ENCODE data around the gene AHNAK.
"Not testable (repeated sequence)": the region's sequence is repeated elsewhere in the genome, so short reads cannot be mapped to it uniquely, and the experiment has no call there.

The AHNAK gene

DNA sequence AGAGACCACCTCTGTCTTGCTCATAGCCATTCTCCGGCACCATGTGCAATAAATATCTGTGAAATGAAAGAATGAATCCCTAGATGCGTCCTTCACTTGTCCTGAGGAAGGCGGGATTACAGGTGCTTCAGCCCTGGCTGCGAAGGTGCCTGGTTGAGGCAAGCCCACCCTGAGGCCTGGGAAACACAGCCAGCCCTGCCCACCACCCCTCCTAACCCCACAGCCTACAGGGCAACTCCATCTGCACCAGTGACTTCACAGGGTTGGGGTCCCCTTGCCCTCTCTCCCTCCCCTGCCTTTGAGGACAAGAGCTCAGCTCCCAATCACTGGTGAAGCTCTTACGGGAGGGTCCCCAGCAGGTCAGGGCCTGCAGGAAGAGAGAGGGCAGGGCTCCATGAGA lies 145.2 kb downstream of the AHNAK start:
- DNase-seq = no peak

DNA sequence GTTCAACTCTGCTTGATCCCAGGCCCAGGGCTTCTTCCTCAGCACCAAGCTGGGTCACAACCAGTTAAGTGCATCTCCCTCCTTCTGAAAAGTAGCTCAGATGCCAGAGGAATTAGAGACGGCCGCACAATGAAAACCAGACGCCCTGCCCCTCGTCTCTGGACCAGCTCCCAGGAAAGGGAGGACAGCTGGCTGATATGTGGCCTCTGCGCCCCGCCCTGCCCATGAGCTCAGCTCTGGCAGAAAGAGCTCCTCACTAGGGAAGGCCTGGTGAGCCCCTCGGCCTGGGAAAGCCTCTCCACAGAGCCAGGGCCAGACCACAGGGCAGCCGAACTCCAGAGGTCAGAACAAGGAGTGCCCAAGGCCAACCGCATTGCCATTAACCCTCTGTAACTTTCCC lies 145.8 kb downstream of the AHNAK start:
- no peak for DNase-seq

DNA sequence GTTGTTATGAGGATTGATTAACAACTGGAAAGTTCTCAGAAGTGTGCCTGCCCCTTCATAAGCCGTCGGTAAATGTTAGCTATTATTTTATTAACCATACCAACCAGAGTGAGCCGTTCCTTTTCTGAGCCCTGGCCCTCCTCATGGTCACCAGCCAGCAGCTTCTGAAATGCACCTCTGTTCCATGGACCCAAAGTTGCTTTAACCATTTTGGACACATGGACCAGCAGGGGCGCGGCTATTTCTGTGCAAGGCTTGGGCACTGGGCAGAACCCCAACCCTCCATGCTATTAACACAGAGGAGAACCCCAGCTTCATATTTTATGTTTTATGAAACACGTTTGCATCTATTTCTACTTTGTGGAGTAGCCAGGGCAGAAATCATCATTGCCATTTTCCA lies 146.3 kb downstream of the AHNAK start:
- no peak for DNase-seq

DNA sequence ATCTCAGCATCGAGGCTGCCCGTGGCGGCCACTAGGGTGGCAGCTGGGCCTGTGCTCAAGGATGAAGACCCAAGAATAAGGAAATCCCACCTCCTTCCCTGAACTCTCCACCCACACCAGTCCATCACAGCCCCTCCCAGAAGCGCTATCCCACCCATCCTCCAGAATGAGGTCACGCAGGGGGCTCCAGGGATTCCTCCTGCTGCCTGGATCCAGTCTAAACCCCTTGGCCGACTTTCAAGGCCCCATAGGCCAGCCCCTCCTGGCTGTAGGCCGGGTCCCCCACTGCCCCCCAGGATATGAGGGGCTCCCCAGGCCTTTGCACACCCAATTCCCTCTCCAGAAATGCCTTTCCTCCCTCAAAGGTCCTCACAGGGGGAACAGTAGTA lies 146.7 kb downstream of the AHNAK start:
- DNase-seq = no peak

DNA sequence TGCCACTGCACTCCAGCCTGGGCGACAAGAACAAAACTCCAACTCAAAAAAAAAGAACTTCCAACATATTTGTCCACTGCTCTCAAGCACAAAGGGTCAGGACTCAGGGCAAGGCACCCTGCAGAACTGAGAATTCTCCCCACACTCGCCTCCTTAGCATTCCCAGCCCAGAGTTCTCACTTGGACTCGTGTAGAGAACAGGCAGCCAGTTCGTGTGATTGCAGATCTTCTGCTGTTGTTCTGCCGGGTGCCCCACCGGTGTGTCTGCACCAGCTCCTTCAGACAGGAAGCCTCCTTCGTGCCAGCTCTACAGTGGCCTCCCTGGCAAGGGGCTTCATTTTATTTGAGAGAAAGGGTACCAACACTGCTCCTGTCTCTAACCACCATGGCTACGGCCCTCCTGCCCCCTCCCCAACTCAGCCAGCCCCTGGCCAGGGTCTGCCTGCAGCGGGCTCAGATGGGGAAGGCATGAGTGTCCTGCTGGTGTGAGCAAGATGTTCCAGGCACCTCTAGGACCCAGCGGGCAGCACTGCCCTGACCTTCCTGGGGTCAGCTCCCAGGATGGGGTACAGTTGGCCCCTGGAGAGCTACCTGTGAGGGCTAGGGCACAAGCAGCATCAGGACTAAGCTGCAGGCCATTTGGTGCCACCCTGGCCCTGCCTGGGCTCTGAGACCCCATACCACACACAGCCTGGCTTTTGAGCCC lies 147.3 kb downstream of the AHNAK start:
- DNase-seq = no peak

DNA sequence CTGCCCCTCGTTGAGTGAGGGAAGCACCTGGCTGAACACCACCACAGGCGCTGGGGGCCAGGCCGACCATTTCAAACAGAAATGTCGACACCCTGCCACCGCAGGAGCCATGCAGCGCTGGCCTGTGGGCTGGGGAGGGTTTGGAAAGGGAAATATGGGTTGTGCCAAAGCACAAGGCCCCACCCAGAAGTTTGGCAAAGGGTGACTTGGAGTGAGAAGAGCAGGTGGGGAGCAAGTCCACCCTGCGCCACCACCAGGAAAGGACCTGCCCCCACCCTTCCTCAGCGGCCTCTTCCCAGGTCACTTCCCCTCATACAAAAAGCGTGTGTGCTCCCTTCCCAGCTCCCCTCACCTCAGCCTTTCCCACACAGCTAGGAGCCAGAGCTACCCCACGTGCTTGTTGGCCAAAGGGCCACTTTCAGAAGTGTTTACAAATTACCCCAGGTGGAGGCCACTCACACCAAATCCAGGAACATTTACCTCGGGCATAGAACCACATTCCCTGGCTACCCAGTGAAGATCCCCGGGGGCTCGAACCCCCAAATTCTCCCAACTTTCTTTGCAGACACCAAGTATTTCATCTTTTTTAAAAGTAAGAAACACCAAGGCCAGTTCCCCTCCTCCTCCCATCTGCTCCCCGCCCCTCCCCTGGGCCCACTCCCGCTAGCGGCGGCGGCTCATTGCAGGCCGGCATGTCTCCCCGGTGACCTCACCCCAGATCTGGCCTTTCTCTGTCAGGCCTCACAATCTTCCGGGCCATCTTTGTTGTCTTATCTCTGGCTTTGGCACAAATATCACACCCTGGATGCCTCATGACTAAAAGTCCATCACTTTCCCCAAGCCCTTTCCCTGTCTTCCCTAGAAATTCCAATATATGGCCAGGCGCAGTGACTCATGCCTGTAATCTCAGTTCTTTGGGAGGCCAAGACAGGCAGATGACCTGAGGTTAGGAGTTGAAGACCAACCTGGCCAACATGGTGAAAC lies 148.3 kb downstream of the AHNAK start:
- no peak for DNase-seq

DNA sequence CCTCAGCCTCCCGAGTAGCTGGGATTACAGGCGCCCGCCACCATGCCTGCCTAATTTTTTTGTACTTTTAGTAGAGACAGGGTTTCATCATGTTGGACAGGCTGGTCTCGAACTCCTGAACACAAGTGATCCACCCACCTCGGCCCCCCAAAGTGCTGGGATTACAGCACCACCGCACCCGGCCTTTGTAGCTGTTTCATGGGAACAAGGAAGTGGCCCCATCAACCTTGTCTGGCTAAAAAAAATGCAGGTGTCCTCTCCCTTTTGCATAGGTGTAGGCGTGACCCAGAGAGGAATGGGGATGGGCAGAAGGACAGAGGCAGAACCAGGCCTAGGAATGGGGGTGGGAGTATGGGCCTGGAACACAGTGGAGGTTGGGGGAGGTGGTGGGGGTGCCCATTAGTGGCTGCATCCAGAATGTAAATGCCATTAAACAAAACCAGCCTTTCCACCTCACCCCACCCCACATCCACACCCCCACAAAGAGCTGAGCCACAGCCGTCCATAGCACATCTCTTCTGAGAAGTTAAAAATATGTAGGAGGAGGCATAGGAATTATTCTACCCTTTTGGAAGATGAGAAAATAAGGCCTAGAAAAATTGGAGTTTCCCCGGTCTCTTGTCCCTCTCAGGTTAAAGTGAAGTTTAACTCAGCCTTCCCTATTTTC lies 150.6 kb downstream of the AHNAK start:
- no peak for DNase-seq

DNA sequence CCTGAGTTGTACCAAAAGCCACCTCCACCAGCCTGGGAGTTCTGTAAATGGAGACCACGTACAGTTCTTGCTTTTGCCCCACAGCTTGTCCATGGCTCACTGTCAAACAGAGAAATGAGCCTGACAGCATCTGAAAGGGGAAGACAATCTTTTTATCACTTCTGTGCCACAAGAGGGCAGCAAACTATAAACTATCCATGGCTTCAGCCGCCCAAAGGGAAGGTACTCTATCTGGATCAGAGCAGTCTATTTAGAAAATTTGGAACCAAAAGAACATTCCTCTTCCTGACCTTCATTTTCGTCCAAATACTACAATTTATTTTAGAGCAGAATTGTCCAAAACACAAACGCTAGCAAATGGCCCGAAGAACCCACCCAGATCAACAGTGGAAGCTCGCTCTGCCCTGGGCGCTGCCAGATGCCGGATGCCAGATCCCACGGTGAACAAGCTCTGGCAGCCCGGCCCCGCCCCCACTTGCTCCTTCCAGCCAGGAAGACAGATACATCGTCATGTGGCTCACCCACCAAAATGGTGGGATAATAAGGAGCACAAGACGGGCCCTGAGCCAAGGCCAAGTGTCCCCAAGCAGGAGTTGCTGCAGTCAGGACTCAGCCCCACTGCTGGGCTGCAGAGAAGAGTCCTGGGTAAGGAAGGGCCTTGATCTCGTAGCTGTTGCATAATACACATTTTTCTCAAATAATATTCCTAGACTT lies 151.6 kb downstream of the AHNAK start:
- peak; percentile 98 for DNase-seq

DNA sequence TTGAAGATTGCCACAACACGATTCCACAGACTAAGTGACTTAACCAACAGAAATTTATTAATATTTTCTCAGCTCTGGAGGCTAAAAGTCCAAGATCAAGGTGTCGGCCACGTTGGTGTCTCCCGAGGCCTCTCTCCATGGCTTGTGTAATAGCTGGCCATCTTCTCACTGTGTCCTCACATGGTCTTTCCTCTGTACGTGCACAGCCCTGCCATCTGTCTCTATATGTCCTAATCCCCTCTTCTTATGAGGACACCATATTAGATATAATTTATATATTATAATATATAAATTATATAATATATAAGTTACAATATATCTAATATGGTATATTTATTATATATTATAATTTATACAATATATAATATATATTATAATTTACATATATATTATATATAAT lies 152.9 kb downstream of the AHNAK start:
- DNase-seq = no peak

DNA sequence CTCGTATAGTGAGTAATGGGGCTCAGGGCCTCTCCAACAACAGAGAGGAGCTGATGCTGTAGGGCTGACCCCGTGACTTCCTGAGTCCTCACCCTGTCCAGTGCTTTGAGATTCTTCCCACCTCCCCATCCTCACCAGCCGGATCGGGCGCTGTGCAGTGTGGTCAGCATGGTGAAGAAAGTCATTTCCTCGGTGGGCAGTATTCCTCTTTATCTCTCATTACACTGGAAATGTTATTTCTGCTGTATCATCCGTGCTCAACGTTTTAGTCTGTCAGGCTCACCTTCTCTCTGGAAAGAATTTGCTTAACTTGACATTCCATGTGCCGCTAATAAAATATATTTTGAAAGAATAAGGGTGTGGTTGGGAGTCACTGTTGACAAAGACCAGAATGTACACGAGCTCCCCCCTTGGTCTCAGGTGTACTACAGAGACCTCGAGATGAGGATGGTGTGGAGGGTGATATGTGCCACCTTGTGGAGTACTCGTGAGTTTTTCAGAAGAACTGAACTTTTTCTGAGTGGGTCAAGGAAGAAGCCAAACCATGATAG lies 153.5 kb downstream of the AHNAK start:
- DNase-seq = no peak

DNA sequence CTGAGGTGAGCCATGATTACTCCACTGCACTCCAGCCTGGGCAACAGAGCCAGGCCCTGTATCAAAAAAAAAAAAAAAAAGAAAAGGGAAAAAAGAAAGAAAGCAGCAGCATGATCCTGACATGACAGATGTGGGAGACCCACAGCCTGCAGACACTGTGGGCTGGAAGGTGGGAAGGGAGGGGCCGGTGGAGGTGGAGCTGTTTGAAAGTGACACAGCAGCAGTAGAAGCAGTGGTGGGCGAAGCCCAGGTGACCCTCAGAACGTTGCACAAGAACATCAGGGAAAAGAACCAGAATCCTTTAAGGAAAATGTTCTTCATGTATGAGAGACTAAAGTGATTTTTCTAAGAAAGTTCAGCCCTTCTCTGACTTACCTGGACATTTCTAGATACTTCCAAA lies 154.1 kb downstream of the AHNAK start:
- no peak for DNase-seq

DNA sequence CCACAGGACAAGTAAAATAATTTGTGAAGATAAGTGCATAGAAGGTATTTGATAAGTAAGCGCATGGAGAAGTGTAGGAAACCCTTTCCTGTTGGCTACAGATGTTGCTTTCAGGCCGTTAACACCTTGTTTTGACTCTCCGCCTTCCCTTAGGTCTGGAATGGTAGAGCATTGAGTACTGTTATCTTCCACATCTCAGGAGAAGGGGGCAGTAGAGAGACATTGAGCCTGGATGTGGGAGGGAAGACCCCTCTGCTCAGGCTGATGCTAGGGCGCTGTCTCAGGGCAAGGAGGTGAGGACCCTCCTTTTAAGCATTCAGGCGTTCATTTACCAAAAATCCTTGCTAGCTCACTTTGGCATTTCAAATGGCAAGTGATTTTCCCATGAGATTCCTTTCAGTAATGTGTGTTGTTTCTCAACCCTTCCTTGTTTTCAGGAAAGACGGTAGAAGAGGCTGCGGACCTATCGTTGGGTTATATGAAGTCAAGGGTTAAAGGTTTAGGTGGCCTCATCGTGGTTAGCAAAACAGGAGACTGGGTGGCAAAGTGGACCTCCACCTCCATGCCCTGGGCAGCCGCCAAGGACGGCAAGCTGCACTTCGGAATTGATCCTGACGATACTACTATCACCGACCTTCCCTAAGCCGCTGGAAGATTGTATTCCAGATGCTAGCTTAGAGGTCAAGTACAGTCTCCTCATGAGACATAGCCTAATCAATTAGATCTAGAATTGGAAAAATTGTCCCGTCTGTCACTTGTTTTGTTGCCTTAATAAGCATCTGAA lies 154.8 kb downstream of the AHNAK start:
- no peak for DNase-seq

DNA sequence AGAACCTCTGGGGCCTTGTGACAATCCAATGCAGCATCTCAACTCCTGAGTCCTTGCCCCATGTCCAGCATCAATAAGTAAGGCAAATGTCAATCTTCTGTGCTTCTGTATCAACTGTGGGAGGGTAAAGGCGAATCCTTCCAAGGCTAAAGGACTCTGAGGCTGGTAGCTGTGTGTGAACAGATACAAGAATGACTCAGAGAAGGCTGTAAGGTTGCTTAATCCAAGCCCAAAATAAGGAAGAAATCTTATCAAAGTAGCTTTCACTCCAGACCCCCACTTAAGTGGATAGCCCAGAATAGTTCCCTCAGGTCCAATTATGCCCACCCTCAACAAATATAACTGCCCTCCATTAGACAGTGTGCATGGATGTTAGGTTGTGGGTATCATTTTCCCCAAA lies 155.9 kb downstream of the AHNAK start:
- DNase-seq = no peak

DNA sequence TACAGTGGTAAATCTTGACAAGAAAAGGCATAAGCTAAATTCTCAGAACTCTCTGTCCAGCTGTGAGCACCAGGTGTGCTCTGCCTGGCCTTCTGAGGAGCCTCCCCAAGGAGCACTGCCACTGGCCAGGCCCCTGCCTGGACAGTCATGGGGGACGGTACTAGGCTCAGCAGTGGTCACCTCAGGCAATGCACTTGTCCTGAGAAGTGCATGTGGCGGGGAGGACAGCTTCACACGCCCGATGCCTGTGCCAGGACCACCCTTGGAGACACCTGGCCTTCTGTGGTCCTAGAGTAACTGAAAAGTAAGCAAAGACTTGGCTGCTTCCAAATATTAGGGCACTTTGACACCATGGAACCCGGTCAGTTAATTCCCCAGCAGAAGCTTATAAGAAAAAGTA lies 156.4 kb downstream of the AHNAK start:
- DNase-seq = no peak

DNA sequence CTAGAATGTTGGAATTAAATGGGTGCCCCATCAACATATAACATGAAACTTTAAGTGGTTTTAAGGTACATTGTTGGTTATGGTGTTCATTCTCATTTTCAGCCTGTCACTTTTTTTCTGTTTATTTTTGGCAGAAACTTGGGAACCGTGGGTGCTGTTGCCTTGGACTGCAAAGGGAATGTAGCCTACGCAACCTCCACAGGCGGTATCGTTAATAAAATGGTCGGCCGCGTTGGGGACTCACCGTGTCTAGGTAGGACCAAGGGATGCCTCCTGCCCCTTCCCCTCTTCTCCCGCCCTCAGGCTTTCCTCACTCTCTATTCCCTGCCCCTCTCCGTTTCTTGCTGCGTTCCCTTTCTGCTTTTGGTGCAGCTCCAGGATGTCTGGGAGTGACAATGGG lies 157.6 kb downstream of the AHNAK start:
- no peak for DNase-seq

DNA sequence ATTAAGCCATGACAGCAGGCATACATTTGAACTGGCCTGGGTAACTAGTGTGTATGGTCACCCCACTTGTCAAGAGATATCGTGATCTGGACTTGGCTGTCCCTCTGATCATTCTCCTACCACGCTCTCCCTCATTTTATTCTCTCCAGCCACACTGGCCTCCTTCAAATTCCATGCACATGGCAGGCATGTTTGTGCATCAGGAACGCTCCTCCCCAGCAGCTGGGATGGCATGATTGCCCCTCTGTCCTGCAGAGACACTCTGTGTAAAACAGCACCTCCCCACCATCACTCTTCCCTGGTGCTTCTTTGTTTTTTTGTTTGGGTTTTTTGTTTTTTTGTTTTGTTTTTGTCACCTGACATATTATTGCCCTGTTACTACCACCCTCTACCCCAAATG lies 159.2 kb downstream of the AHNAK start:
- no peak for DNase-seq

DNA sequence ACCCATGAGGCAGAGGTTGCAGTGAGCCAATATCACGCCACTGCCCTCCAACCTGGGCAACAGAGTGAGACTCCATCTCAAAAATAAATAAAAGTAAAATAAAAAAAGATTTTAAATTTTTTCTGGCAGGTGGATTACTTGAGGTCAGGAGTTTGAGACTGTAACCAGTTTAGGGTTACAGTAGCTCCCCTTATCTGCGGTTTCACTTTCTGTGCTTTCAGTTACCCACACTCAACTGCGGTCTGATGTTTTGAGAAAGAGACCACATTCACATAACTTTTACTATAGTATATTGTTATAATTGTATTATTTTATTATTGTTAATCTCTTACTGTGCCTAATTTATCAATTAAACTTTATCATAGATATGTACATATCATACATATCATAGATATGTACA lies 160.5 kb downstream of the AHNAK start:
- DNase-seq = not testable (repeated sequence)

DNA sequence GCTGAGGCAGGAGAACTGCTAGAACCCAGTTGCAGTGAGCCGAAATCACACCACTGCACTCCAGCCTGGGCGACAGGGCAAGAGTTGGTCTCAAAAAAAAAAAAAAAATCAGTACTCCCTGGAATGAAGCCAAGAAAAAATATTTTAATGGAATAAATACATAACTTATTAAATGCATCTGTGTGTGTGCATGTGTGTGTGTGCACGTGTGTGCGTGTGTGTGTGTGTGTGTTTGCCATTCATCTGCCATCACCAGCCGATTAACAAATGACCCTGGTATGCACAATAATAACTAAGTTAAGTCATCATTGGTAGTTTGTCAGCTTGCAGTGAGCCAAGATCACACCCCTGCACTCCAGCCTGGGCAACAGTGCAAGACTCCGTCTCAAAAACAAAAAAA lies 162.8 kb downstream of the AHNAK start:
- no peak for DNase-seq
